Endothelial cell of hepatic sinusoid (primary cell): ENCODE results near the gene C7.
"Not testable (repeated sequence)": the region's sequence is repeated elsewhere in the genome, so short reads cannot be mapped to it uniquely, and the experiment has no call there.

Experiments used
- in situ Hi-C: cut with HindIII; loops from 2 replicates; pipeline ENCODE4 v1.10.0; 2017; ENCODE audit warnings: low sequenced_read_pairs

The C7 gene

DNA sequence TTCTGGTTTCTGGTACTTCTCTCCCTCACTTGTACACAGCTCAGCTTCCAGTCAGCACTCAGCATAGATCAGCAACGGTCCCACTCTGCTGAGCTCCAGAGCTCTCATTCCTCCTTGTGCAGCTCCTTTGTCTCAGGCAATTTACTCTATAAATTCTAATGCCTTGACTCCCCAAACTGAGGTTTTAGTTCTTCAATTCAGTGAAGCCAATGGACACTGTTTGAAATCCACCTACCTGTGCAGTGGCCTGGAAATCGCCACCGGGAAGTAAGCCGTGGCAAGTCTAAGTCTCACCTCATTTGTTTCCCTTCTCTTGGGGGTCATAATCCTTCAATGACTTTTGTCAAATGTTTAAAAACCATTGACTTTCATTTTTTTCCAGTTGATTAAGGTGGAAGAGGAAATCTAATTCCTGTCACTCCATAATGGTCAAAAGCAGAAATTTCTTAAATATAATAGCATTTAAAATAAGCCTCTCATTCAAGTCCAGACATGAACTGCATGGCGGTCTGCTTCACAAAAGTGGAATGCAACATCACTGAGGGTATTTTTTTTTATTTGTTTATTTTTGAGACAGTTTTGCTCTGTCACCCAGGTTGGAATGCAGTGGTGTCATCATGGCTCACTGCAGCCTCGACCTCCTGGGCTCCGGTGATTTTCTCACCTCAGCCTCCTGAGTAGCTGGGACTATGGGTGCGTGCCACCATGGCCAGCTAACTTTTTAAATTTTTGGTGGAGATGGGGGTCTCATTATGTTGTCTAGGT is 79.6 kb downstream of the C7 start:
- in situ Hi-C loops, result no loop called here

DNA sequence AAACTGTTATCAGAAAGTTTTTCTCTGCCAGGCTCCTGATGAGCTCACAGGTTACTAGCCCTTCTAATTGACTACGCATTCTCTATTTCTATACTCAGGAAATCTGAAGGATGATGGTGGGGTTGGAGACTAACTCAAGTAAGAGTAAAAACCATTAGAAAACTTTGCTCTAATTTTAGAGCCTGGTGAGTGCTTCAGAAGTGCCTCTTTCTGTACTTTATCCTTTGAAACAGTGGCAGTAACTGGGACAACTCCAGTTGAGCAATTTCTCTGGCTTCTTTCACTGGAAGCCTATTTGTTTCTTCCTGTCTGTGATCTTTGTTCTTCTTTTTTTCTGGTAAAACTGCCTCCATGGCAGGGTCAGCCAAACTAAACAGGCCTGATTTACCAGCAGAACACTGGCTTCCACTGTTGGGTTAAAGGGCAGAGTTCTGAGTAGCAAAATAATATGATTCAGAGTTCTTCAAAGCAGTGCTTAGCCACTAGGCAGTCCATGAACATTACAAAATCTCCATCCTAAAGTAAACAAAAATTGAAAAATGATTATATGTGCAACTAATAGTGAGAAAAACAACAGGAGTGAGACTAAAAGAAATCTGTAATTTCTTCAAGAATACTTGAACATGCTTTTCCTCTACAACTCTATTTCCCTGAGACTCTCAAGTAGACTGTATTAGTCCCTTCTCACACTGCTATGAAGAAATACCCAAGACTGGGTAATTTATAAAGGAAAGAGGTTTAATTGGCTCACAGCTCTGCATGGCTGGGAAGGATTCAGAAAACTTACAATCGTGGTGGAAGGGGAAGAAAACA is 82.1 kb downstream of the C7 start:
- in situ Hi-C loops, result no loop called here

DNA sequence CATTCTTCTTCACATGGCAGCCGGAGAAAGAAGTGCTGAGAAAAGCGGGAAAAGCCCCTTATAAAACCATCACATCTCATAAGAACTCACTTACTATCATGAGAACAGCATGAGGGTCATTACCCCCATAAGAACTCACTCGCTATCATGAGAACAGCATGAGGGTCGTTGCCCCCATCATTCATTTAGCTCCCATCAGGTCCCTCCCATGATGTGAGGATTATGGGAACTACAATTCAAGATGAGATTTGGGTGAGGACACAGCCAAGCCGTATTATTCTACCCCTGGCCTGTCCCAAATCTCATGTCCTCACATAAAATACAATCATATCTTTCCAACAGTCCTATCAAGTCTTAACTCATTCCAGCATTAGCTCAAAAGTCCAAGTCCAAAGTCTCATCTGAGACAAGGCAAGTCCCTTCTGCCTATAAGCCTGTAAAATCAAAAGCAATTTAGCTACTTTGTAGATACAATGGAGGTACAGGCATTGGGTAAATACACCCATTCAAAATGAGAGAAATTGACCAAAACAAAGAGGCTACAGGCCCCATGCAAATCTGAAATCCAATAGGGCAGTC is 82.8 kb downstream of the C7 start:
- in situ Hi-C loops, result no loop called here

DNA sequence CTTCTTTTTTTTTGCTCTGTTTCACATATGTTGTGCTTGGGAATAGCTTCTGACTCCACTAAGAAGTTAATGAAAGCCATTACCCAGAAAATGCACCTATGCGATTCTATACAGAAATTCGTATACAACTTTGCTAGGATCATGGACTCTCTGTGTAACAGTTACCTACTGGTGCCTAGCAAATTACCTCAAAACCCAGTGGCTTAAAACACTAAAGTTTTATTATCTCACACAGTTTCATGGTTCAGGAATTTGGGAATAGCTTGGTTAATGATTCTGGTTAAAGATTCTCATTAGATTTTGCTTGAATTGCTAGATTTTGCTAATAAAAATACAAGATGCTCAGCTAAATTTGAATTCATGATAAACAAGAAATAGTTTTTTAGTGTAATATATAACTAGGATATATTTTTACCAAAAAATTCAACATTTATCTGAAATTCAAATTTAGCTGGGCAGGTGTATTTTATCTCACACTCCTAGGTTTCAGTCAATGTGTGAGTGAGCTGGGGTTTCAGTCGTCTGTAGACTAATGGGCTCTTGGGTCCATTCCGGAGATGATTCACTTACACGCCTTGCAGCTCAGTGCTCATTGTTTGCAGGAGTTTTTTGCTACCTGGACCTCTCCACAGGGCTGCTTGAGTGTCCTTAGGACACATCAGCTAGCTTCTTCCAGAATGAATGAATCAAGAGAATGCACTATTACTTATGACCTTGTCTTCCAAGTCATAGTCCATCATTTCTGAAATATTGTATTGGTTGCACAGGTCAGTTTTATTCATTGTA is 86.7 kb downstream of the C7 start:
- in situ Hi-C loops, result no loop called here

DNA sequence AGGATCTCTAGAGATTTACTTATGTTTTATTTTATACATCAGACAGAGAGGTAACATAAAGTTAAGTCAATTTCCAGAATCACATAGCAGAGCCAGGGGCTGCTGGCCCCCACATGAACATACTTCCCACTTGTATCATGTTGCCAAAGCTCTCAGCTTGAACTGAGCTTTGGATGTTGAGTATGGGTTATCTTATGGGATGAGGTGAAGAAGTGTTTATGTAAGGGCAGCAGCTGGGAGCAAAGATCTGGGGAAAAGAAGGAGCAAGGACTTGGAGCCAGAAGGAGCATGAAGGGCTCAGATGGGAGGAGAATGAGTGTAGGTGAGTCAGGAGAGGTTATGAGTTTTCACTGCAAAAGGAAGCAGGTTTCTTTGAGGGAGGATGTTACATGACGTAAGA is 89.8 kb downstream of the C7 start:
- in situ Hi-C loops, result no loop called here

DNA sequence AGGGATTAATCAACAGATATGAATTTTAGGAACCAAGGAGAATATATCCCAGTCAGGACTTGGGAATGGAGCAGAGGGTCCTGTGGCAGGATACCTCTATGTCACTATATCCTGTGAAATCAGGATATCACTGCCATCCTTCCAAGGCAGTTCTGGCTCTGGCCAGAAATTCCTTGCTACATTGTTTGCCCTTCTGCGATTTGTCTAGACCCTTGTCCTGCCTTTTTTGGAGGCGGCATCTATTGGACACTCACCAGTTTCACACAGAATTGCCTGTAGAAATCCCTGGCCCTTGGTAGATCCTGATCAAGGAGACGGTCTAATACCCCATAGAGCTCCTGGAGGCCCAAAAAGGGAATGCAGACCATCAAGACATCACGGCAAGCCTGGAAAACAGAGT is 90.7 kb downstream of the C7 start:
- in situ Hi-C loops, result no loop called here

DNA sequence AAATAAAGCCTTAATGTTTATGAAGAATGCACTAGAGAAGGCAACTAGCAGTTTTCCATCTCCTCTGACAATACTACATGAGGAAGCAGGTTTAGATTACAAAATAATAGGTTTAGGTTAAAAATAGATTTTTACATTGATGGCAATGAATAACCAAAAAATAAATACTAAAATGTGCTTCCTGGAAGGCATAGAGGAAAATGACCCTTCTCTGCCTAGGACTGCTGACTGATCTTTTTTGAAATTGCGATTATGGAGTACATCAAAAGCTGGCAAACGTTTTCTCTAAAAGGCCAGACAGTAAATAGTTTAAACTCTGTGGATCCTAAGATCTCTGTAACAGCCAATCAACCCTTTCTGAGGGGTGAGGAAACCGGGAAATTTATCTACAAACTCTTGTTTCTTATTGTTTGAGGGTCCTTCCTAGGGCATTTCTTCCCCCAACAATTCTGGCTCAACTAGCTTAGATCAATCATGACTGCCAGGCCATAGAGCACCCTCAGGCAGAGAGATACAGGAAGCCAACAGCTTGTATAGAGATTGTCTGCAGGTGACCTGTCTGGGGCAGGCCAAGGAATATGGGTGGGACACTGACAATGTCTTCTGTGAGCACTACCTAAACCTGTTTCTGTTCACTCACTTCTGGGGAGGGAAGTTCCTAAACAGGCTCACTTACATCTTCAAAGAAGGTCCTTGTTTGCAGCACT is 94.5 kb downstream of the C7 start:
- in situ Hi-C loops, result no loop called here

DNA sequence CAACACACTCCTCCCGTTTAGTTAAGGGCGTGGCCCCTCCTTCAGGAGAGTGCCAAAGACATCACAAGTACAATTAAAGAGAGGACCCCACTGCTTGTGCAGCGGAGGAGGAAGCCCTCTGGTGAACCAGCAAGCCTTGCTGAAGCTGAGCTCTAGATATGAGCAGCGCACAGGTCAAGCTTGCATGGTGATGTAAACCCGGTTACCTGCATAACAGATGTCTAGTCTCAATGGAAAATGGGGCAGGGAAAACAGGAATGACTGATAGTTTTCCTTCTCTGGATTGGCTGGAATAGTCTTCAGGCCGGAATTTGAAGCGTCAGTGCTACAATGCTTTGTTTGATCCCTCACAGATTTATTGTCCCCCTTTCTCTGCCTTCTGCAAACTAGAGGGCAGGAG is 95.6 kb downstream of the C7 start:
- in situ Hi-C loops, result no loop called here

DNA sequence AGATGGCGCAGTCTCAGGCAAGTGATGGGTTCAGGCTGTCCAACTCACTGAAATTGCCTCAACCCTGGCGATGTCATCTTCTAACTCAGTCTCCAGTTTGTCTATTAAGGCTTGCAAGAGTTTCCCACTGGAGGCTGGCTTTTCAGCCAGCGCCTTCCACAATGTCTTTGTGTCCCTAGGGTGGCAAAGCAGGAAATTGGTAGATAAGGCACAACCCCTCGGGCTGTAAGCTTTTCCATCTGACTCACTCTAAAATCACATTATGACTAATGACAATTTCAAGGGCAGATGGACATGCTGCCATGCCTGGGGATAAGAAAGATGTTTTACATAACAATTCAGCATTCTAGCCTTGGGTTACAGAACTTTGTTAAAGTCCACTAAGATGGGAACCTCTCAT is 99.9 kb downstream of the C7 start:
- in situ Hi-C loops, result no loop called here

DNA sequence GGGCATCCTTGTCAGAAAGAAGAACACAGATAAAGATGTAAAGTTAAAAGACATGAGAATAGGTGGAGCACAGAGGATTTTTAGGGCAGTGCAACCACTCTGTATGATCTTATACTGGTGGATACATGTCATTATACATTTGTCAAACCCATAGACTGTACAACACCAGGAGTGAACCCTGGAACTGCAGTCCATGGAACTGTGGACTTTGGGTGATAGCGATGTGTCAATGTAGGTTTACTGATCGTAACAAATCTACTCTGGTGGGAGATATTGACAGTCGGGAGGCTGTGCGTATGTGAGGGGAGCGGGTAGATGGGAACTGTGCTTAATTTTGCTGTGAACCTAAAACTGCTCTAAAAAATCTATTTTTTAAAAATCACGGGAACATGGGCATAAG is 101.3 kb downstream of the C7 start:
- in situ Hi-C loops, result no loop called here

DNA sequence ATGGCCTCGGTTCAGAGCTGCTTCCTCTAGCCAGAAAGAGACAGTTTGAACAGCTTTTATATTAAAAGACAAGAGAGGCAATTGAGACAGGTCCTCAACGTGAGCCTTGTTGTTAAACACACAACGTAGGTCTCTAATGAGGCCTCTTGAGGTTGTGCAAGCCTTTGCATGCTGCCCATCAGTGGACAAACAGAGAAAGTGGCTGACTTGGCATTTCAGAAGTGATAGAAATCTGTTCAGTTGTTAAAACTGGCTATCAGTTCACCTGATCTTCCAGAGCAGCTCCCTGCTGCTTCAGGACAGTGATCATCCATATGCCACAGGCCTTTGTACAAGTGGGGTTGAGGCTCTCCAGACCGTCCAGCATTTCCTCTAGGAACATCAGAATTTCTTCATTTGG is 103.0 kb downstream of the C7 start:
- in situ Hi-C loops, result no loop called here

DNA sequence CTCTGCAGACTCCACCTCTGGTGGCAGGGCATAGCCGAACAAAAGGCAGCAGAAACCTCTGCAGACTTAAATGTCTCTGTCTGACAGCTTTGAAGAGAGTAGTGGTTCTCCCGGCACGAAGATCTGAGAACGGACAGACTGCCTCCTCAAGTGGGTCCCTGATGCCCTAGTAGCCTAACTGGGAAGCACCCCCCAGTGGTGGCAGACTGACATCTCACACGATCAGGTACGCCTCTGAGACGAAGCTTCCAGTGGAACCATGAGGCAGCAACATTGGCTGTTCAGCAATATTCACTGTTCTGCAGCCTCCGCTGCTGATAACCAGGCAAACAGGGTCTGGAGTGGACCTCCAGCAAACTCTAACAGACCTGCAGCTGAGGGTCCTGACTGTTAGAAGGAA is 113.3 kb downstream of the C7 start:
- in situ Hi-C loops, result not testable (repeated sequence)
